ENCODE results near the gene GOLPH3. TPM values are rescaled to one million over a fixed set of nuclear protein-coding genes. Genes with fewer than 3 reads are reported as not detected.
A peak's percentile ranks its signal among the peaks of the same experiment; 100 is the strongest.

GOLPH3 gene
- total RNA-seq, 1 experiment from 2014 or later: 46.2 TPM

DNA sequence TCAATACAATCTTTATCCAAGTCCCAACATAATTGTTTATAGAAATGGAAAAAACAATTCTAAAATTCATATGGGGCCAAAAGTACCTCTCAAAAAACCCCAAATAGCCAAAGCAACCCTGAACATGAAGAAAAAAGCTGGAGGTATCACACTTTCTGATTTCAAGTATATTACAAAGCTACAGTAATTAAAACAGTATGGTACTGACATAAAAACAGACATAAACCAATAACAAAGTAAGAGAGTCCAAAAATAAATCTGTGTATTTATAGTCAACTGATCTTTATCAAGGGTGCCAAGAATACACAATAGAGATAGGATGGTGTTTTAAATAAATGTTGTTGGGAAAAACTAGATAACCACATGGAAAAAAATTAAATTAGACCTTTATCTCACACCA, 13.6 kb upstream of the GOLPH3 start:
- intact Hi-C loops (cut with micrococcal nuclease): no loop called here
- H3K9me3 ChIP-seq (ENCODE audit: low read length): peaks cover 5% of the 10 kb centered on the region
- CTCF ChIA-PET: no interaction called here
- H4K20me1 ChIP-seq (ENCODE audit: low read length): no peaks in the 10 kb centered on the region
- POLR2A ChIA-PET (ENCODE audit: unreplicated experiment): no interaction called here
- no TSS peak for BruUV-seq (replicated peaks)
- DNase-seq: no peak
- H3K4me1 ChIP-seq (ENCODE audit: insufficient read depth, low read length): no peaks in the 10 kb centered on the region
- H3F3A ChIP-seq (ENCODE audit: low read length, unreplicated experiment): no peaks in the 10 kb centered on the region
- no peak overlapping the region for H3K4me3 ChIP-seq (ENCODE audit: low read length)
- H2AFZ ChIP-seq (ENCODE audit: low read length): no peak overlapping the region
- H3K9me2 ChIP-seq (replicated peaks; ENCODE audit: low read length): no peaks in the 10 kb centered on the region
- no peaks in the 10 kb centered on the region for H3K27me3 ChIP-seq (ENCODE audit: low read length)
- no peak overlapping the region for H3K9ac ChIP-seq (ENCODE audit: low read length)
- TF ChIP-seq, protein P1, sequence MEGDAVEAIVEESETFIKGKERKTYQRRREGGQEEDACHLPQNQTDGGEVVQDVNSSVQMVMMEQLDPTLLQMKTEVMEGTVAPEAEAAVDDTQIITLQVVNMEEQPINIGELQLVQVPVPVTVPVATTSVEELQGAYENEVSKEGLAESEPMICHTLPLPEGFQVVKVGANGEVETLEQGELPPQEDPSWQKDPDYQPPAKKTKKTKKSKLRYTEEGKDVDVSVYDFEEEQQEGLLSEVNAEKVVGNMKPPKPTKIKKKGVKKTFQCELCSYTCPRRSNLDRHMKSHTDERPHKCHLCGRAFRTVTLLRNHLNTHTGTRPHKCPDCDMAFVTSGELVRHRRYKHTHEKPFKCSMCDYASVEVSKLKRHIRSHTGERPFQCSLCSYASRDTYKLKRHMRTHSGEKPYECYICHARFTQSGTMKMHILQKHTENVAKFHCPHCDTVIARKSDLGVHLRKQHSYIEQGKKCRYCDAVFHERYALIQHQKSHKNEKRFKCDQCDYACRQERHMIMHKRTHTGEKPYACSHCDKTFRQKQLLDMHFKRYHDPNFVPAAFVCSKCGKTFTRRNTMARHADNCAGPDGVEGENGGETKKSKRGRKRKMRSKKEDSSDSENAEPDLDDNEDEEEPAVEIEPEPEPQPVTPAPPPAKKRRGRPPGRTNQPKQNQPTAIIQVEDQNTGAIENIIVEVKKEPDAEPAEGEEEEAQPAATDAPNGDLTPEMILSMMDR (conservative IDR thresholded peaks at IDR 0.05; ENCODE audit: low read depth, low read length): no peak
- no peak for TF ChIP-seq EZH2phosphoT487 (IDR thresholded peaks at IDR 0.05; ENCODE audit: borderline replicate concordance, low read length)
- TF ChIP-seq EZH2 (IDR thresholded peaks at IDR 0.05; ENCODE audit: low read length, unreplicated experiment): no peak
- H3K36me3 ChIP-seq (ENCODE audit: low read depth, low read length): no peaks in the 10 kb centered on the region
- H3K27ac ChIP-seq (ENCODE audit: low read length): no peak overlapping the region
- H3K4me2 ChIP-seq (ENCODE audit: low read length): no peak overlapping the region
- no peaks in the 10 kb centered on the region for H3K79me2 ChIP-seq (ENCODE audit: low read length)
- no peak for ATAC-seq

DNA sequence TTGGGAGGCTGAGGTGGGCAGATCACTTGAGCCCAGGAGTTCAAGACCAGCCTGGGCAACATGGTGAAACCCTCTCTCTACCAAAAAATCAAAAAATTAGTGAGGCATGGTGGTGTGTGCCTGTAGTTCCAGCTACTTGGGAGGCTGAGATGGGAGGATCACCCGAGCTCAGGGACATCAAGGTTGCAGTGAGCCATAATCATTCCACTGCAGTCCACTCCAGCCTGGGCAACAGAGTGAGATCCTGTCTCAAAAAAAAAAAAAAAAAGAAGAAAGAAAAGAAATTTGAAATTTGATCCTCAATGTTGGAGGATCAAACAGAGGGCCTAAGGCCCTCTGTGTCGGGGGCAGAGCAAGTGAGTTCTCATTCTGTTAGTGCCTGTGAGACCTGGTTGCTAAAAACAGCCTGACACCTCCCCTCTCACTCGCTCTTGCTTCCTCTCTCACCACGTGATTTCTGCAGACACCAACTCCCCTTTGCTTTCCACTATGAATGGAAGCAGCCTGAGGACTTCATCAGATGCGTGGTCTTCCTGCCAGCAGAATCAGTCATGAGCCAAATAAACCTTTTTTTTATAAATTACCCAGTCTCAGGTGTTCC, 8.4 kb upstream of the GOLPH3 start:
- Histone ChIP-seq H3F3A (ENCODE audit: low read length, unreplicated experiment) (no peaks in the 10 kb centered on the region), H3K27ac (ENCODE audit: low read length) (no peak overlapping the region), H4K20me1 (ENCODE audit: low read length) (no peaks in the 10 kb centered on the region), H3K4me3 (ENCODE audit: low read length) (no peak overlapping the region), H3K36me3 (ENCODE audit: low read depth, low read length) (no peaks in the 10 kb centered on the region), H3K9me3 (ENCODE audit: low read length) (peaks cover 1% of the 10 kb centered on the region), H3K27me3 (ENCODE audit: low read length) (no peaks in the 10 kb centered on the region), H3K79me2 (ENCODE audit: low read length) (no peaks in the 10 kb centered on the region), H3K9me2 (replicated peaks; ENCODE audit: low read length) (no peaks in the 10 kb centered on the region), H3K9ac (ENCODE audit: low read length) (no peak overlapping the region), H3K4me1 (ENCODE audit: insufficient read depth, low read length) (no peaks in the 10 kb centered on the region), H2AFZ (ENCODE audit: low read length) (no peak overlapping the region), H3K4me2 (ENCODE audit: low read length) (no peak overlapping the region)
- no peak for TF ChIP-seq EZH2 (IDR thresholded peaks at IDR 0.05; ENCODE audit: low read length, unreplicated experiment)
- TF ChIP-seq, protein P1 (conservative IDR thresholded peaks at IDR 0.05; ENCODE audit: low read depth, low read length): no peak
- no peak for TF ChIP-seq EZH2phosphoT487 (IDR thresholded peaks at IDR 0.05; ENCODE audit: borderline replicate concordance, low read length)
- no TSS peak for BruUV-seq (replicated peaks)
- ATAC-seq: no peak
- CTCF ChIA-PET: no interaction called here
- no peak for DNase-seq
- intact Hi-C loops (cut with micrococcal nuclease): no loop called here
- POLR2A ChIA-PET (ENCODE audit: unreplicated experiment): no interaction called here

DNA sequence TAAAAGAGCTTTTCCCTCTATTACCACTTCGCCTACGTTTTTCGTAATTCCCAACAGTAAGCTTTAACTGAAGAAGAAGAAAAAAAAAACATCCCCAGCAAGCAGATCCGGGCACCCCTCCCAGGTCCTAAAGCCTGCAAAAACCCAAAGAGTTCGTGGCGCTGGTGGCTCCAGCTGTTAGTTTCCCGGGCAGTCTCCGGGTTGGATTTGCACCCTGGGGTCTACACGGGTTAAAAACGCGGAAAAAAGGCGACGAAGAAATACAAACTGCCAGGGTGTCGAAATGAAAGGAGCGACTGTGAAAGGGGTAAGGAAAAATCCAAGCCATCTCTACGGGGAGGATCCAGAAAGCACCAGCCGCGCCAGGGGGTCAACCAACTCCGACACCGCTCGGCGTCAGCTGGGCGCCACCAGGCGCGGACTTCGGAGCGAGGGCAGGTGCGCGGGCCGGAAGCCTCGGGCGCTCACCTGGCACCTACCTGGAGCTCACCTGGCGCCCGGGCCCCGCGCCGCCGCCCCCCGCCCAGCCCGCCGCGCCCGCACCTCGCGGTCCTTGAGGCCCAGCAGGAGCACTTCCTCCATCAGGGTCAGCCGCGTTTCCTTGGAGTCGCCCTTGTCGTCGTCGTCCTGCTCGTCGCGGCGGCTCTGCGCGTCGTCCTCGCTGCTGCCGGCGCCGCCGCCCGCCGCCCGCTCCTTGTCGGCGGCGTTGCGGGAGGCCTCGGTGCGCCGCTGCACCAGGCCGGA, 680 bp downstream of the GOLPH3 start:
- H4K20me1 ChIP-seq (ENCODE audit: low read length): peaks cover 36% of the 10 kb centered on the region
- H2AFZ ChIP-seq (ENCODE audit: low read length): peak overlapping the region; percentile 94
- H3K4me3 ChIP-seq (ENCODE audit: low read length): peak overlapping the region; percentile 74
- TF ChIP-seq EZH2 (IDR thresholded peaks at IDR 0.05; ENCODE audit: low read length, unreplicated experiment) (no peak), EZH2phosphoT487 (IDR thresholded peaks at IDR 0.05; ENCODE audit: borderline replicate concordance, low read length) (no peak)
- TF ChIP-seq, protein P1 (conservative IDR thresholded peaks at IDR 0.05; ENCODE audit: low read depth, low read length): no peak
- ATAC-seq (peak; percentile 23), DNase-seq (peak; percentile 52)
- H3K27me3 ChIP-seq (ENCODE audit: low read length): no peaks in the 10 kb centered on the region
- H3K36me3 ChIP-seq (ENCODE audit: low read depth, low read length): peaks cover 24% of the 10 kb centered on the region
- peaks cover 25% of the 10 kb centered on the region for H3K4me1 ChIP-seq (ENCODE audit: insufficient read depth, low read length)
- no peaks in the 10 kb centered on the region for H3F3A ChIP-seq (ENCODE audit: low read length, unreplicated experiment)
- peak overlapping the region; percentile 99 for H3K9ac ChIP-seq (ENCODE audit: low read length)
- BruUV-seq (replicated peaks): no TSS peak
- no peaks in the 10 kb centered on the region for H3K9me3 ChIP-seq (ENCODE audit: low read length)
- peak overlapping the region; percentile 81 for H3K27ac ChIP-seq (ENCODE audit: low read length)
- H3K4me2 ChIP-seq (ENCODE audit: low read length): peak overlapping the region; percentile 91
- ChIA-PET CTCF (no interaction called here), POLR2A (ENCODE audit: unreplicated experiment) (interaction anchor here (0.7 kb wide), 2 partner anchors 24 to 114 kb away, joined by 3 to 5 read pairs; no protein-coding TSS in a partner anchor)
- peaks cover 57% of the 10 kb centered on the region for H3K79me2 ChIP-seq (ENCODE audit: low read length)
- no peaks in the 10 kb centered on the region for H3K9me2 ChIP-seq (replicated peaks; ENCODE audit: low read length)
- intact Hi-C loops (cut with micrococcal nuclease): loop anchor here (2.0 to 5.0 kb wide), 4 partner anchors 19 to 139 kb away; partner anchors contain the start of gene MTMR12

Measured in PC-3 (cell line).